H1 (cell line): ENCODE data around the gene SGMS1. TPM values are rescaled to one million over a fixed set of nuclear protein-coding genes. Genes with fewer than 3 reads are reported as not detected.

Experiments
- CTCF ChIA-PET: fragments of 300-600 bp; sonication (Branson Sonifier 250); formaldehyde crosslinking; loops from one replicate; lab custom pipeline; 2021; ENCODE audit not compliant: partially characterized antibody; lab: Charles Lee
- POLR2A ChIA-PET: fragments of 300-600 bp; sonication (Branson Sonifier 250); formaldehyde crosslinking; loops from one replicate; lab custom pipeline; 2021; ENCODE audit warnings: inconsistent platforms; ENCODE audit not compliant: partially characterized antibody; lab: Charles Lee
- DNase-seq, 2 experiments: peaks; one replicate each; pipeline versions ENCODE4 v3.0.0 to v3.0.0-alpha.2; 2010 to 2022; ENCODE audit warnings: low spot score in 2 of 2, low read depth in 1 of 2, mixed read lengths in 1 of 2
- FAIRE-seq: peaks from 2 replicates; lab custom pipeline; 2011; peaks lifted over from hg19 to GRCh38; lab: Jason Lieb, UNC
- H2AFZ ChIP-seq: 2 replicates; pipeline ENCODE4 v1.8.1; 2012; ENCODE audit warnings: low read length, inconsistent platforms
- H2AK5ac ChIP-seq: 2 replicates; pipeline ENCODE4 v1.6.1; 2013; ENCODE audit warnings: low read depth, low read length
- H2BK120ac ChIP-seq: replicated peaks from 2 replicates; pipeline ENCODE3; 2013; ENCODE audit warnings: low read depth, low read length, inconsistent platforms
- H2BK12ac ChIP-seq: 2 replicates; pipeline ENCODE4 v1.6.1; 2013; ENCODE audit warnings: low read depth, low read length
- H2BK15ac ChIP-seq: 2 replicates; pipeline ENCODE4 v1.6.1; 2013; ENCODE audit warnings: low read length
- H2BK20ac ChIP-seq: 2 replicates; pipeline ENCODE4 v1.6.1; 2013; ENCODE audit warnings: low read length
- H2BK5ac ChIP-seq: 2 replicates; pipeline ENCODE4 v1.6.1; 2013; ENCODE audit warnings: low read depth, low read length
- H3K14ac ChIP-seq: 2 replicates; pipeline ENCODE4 v1.6.1; 2013; ENCODE audit warnings: inconsistent platforms; ENCODE audit not compliant: insufficient read length
- H3K18ac ChIP-seq: 2 replicates; pipeline ENCODE4 v1.6.1; 2013; ENCODE audit warnings: low read length; ENCODE audit errors: extremely low read depth
- H3K23ac ChIP-seq: 2 replicates; pipeline ENCODE4 v1.6.1; 2013; ENCODE audit warnings: inconsistent platforms; ENCODE audit not compliant: insufficient read length
- H3K23me2 ChIP-seq: 2 replicates; pipeline ENCODE4 v1.6.1; 2013; ENCODE audit warnings: low read depth, low read length
- H3K27ac ChIP-seq: 2 replicates; pipeline ENCODE4 v1.6.1; 2011; ENCODE audit warnings: low read depth, low read length, inconsistent platforms
- H3K27me3 ChIP-seq, 4 experiments: replicated peaks in 1 of 4; 1 replicate in 1 of 4; 2 replicates in 3 of 4; pipeline versions ENCODE4 v1.6.1 to v1.8.1; 2011 to 2013; ENCODE audit warnings: low read length in 3 of 4, mild to moderate bottlenecking in 3 of 4, inconsistent platforms in 2 of 4, mixed read lengths in 2 of 4, moderate library complexity in 1 of 4; ENCODE audit not compliant: control insufficient read depth in 3 of 4, insufficient read depth in 3 of 4; ENCODE audit errors: extremely low read depth in 1 of 4
- H3K36me3 ChIP-seq, 4 experiments: 2 replicates each; pipeline versions ENCODE4 v1.6.1 to v1.8.1; 2011 to 2013; ENCODE audit warnings: mild to moderate bottlenecking in 4 of 4, low read length in 3 of 4, moderate library complexity in 2 of 4, control low read depth in 1 of 4, inconsistent platforms in 1 of 4; ENCODE audit not compliant: insufficient read depth in 4 of 4, control insufficient read depth in 2 of 4
- H3K4ac ChIP-seq: replicated peaks from 2 replicates; pipeline ENCODE3; 2013; ENCODE audit warnings: low read length, low read depth, mixed read lengths, inconsistent platforms; ENCODE audit not compliant: insufficient read length
- H3K4me1 ChIP-seq, 4 experiments: replicated peaks in 1 of 4; 1 replicate in 1 of 4; 2 replicates in 3 of 4; pipeline versions ENCODE4 v1.6.1 to v1.8.1; 2011 to 2013; ENCODE audit warnings: low read length in 3 of 4, inconsistent platforms in 2 of 4, mixed read lengths in 1 of 4; ENCODE audit not compliant: insufficient read depth in 4 of 4, control insufficient read depth in 3 of 4
- H3K4me2 ChIP-seq, 2 experiments: 2 replicates each; pipeline versions ENCODE4 v1.6.1 to v1.8.1; 2011 to 2013; ENCODE audit warnings: low read depth in 2 of 2, low read length in 2 of 2, control low read depth in 1 of 2, inconsistent platforms in 1 of 2, mild to moderate bottlenecking in 1 of 2; ENCODE audit not compliant: insufficient read depth in 1 of 2
- H3K4me3 ChIP-seq, 4 experiments: fragments of 200-600, 300-600 bp in 1 of 4; sonication (generic), shearing (Covaris generic), sonication (Bioruptor Twin) in 1 of 4; 2 replicates each; pipeline versions ENCODE4 v1.5.1 to v1.8.1; 2011 to 2016; ENCODE audit warnings: low read length in 4 of 4, low read depth in 3 of 4, control low read depth in 2 of 4, inconsistent platforms in 2 of 4, mild to moderate bottlenecking in 2 of 4, mixed read lengths in 1 of 4, moderate library complexity in 1 of 4; ENCODE audit not compliant: insufficient read depth in 2 of 4; ENCODE audit errors: extremely low read depth in 1 of 4
- H3K56ac ChIP-seq: replicated peaks from 2 replicates; pipeline ENCODE3; 2013; ENCODE audit warnings: low read depth, mild to moderate bottlenecking, mixed read lengths, low read length, inconsistent platforms; ENCODE audit not compliant: insufficient read length
- H3K79me1 ChIP-seq: 2 replicates; pipeline ENCODE4 v1.6.1; 2013; ENCODE audit warnings: low read depth, low read length, control low read depth
- H3K79me2 ChIP-seq, 2 experiments: 2 replicates each; pipeline versions ENCODE4 v1.6.1 to v1.8.1; 2012 to 2013; ENCODE audit warnings: low read length in 2 of 2, mild to moderate bottlenecking in 2 of 2, inconsistent platforms in 1 of 2; ENCODE audit not compliant: insufficient read depth in 2 of 2, control insufficient read depth in 1 of 2
- H3K9ac ChIP-seq, 4 experiments: replicated peaks in 1 of 4; 1 replicate in 1 of 4; 2 replicates in 3 of 4; pipeline versions ENCODE4 v1.6.1 to v1.8.1; 2011 to 2013; ENCODE audit warnings: low read depth in 3 of 4, low read length in 3 of 4, control low read depth in 2 of 4, mild to moderate bottlenecking in 2 of 4, moderate library complexity in 2 of 4, inconsistent platforms in 1 of 4; ENCODE audit errors: extremely low read depth in 1 of 4
- H3K9me3 ChIP-seq, 2 experiments: 2 replicates each; pipeline versions ENCODE4 v1.6.1 to v1.8.1; 2012 to 2013; ENCODE audit warnings: mild to moderate bottlenecking in 2 of 2, moderate library complexity in 2 of 2, control low read depth in 1 of 2, inconsistent platforms in 1 of 2, low read depth in 1 of 2, low read length in 1 of 2, mixed read lengths in 1 of 2; ENCODE audit not compliant: insufficient read depth in 2 of 2
- H4K20me1 ChIP-seq, 2 experiments: replicated peaks in 1 of 2; 2 replicates each; pipeline versions ENCODE3 to v1.8.1; 2011 to 2013; ENCODE audit warnings: inconsistent platforms in 2 of 2, low read length in 2 of 2, mild to moderate bottlenecking in 1 of 2; ENCODE audit not compliant: insufficient read depth in 2 of 2, control insufficient read depth in 1 of 2
- H4K5ac ChIP-seq: 2 replicates; pipeline ENCODE4 v1.6.1; 2013; ENCODE audit warnings: low read length, low read depth, mixed read lengths, inconsistent platforms; ENCODE audit not compliant: insufficient read length
- H4K8ac ChIP-seq: 2 replicates; pipeline ENCODE4 v1.8.0; 2013; ENCODE audit warnings: mild to moderate bottlenecking, moderate library complexity, low read length, inconsistent platforms; ENCODE audit not compliant: insufficient read depth; ENCODE audit errors: extremely low read depth
- H4K91ac ChIP-seq: replicated peaks from 2 replicates; pipeline ENCODE3; 2013; ENCODE audit warnings: low read length, mixed read lengths, inconsistent platforms; ENCODE audit not compliant: insufficient read length
- RNF2 ChIP-seq: fragments of 200-900, 300-1000 bp; sonication (generic); IDR thresholded peaks from 2 replicates; pipeline ENCODE4 v1.7.1; 2016; ENCODE audit warnings: borderline replicate concordance, low read depth, mild to moderate bottlenecking, antibody characterized with exemption, low read length; ENCODE audit not compliant: poor library complexity, severe bottlenecking; ENCODE audit errors: missing control alignments
- TAF1 ChIP-seq: IDR thresholded peaks from 2 replicates; pipeline ENCODE4 v1.6.1; 2011; ENCODE audit warnings: mild to moderate bottlenecking, low read depth, low read length
- WGBS, 2 experiments: shearing (Covaris generic) in 1 of 2; methylation state at CpG; one replicate each; pipeline versions ENCODE4 v1.1.6 to v1.1.7; 2013 to 2015; ENCODE audit warnings: low lambda C conversion rate in 2 of 2, mixed read lengths in 2 of 2, inconsistent platforms in 1 of 2, low coverage in 1 of 2, missing lambda C conversion rate in 1 of 2; ENCODE audit not compliant: insufficient replicate concordance in 2 of 2, insufficient coverage in 1 of 2, insufficient read length in 1 of 2; ENCODE audit errors: extremely low coverage in 1 of 2, missing lambda C conversion rate in 1 of 2; 5-methylcytosine and 5-hydroxymethylcytosine counted together
- polyA plus RNA-seq, 7 experiments: library from polyadenylated mRNA; depleted of rRNA in 3 of 7; stranded (reverse) in 5 of 7; unstranded in 2 of 7; fragments of >200 nt in 5 of 7; fragments of 200-250 nt in 2 of 7; gene quantifications; 1 replicate in 5 of 7; 2 replicates in 1 of 7; 4 replicates in 1 of 7; pipeline versions ENCODE4 v1.2.1 to v1.2.3, GENCODE V29; 2011 to 2013; ENCODE audit warnings: missing spikeins in 2 of 7, mixed read lengths in 2 of 7
- total RNA-seq: library from RNA; stranded (reverse); fragmentation: NEBNext Ultra II Directional; extraction: Animal tissue kit (Norgen Biotek cat#: 25700); gene quantifications from 2 replicates; pipeline ENCODE4 v1.2.1, GENCODE V29; 2021

SGMS1 gene
- total and polyA plus RNA-seq, 2 of the 8 experiments (the other 6 are each of a cell fraction or from before 2014, with no cell fraction given): 6.0 to 15.6 TPM

DNA sequence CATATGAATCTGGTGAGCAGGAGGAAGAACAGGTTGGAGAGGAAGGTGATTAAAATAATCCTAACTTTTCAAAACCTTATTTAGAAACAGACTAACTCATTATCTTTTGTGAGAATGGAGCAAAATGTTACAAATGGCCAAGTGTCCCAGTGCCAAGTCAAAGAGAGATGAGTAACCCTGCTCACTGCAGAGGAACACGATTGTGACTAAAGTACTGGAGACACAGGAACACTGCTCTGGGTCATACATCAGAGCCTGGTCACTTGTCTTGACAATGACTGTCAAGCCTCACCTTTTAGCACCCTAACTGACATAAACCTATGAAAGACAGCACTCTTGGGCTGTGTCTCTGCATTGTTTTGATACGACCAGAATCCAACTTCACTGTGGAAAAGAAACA is 108.8 kb downstream of the SGMS1 start:
- Histone ChIP-seq H3K4me1 (no peaks in the 10 kb centered on the region; a peak in 1 of 7 replicates), H2BK15ac (no peak overlapping the region), H3K23me2 (no peaks in the 10 kb centered on the region), H3K79me1 (no peaks in the 10 kb centered on the region; the same call in 1 of the 2 replicates), H3K9ac (no peak overlapping the region), H4K8ac (no peak overlapping the region), H2AFZ (no peak overlapping the region), H3K27ac (no peak overlapping the region), H3K18ac (no peak overlapping the region), H2BK20ac (no peak overlapping the region), H4K91ac (no peak overlapping the region), H3K4me3 (no peak overlapping the region), H3K23ac (no peak overlapping the region), H2BK12ac (no peak overlapping the region), H3K27me3 (no peaks in the 10 kb centered on the region), H4K20me1 (no peaks in the 10 kb centered on the region), H3K56ac (no peak overlapping the region), H2AK5ac (no peak overlapping the region), H3K36me3 (no peaks in the 10 kb centered on the region; a peak in 1 of 8 replicates), H2BK120ac (no peak overlapping the region), H3K4ac (no peak overlapping the region), H3K79me2 (0 out of 4 replicates have a peak, but pooled peaks cover 0 to 3% of the 10 kb centered on the region in 2 experiments), H3K4me2 (no peak overlapping the region), H3K14ac (no peak overlapping the region), H3K9me3 (no peaks in the 10 kb centered on the region), H4K5ac (no peak overlapping the region), H2BK5ac (no peak overlapping the region)
- FAIRE-seq: no peak
- CTCF ChIA-PET: no interaction called here
- POLR2A ChIA-PET: no interaction called here
- 83% methylated on average over 2 of the region's 2 CpGs; no CpG with 5 or more reads in 1 of the 2 experiments for WGBS, 2 experiments
- DNase-seq: no peak
- TF ChIP-seq TAF1 (no peak), RNF2 (no peak)
